Activated CD4-positive, CD25-positive, alpha-beta regulatory T cell (primary cell): ENCODE results near the gene AKAP13.
A peak's percentile ranks its signal among the peaks of the same experiment; 100 is the strongest.
"Not testable (repeated sequence)": the region's sequence is repeated elsewhere in the genome, so short reads cannot be mapped to it uniquely, and the experiment has no call there.

Source experiments
- DNase-seq, 4 experiments: peaks; one replicate each; lab custom pipeline; 2025; lab: John Stamatoyannopoulos, UW

The AKAP13 gene

GRCh38 chr15:85788771-85789495, 408.5 kb downstream of the AKAP13 start:
- no peak for DNase-seq

GRCh38 chr15:85789496-85789875, 409.1 kb downstream of the AKAP13 start:
- no peak for DNase-seq

GRCh38 chr15:85792102-85792731, 411.8 kb downstream of the AKAP13 start:
- no peak for DNase-seq

- no peak for DNase-seq
Measured at GRCh38 chr15:85792912-85793590, 412.6 kb downstream of the AKAP13 start.

- DNase-seq = peak in 2 of 4 experiments; percentile 12 to 27
Measured at GRCh38 chr15:85793641-85794597, 413.5 kb downstream of the AKAP13 start.

- peak; percentile 79 to 89 (median 82) for DNase-seq
Measured at GRCh38 chr15:85794598-85795336, 414.4 kb downstream of the AKAP13 start, which contains the start of gene KLHL25. Gene KLHL25, minus strand, starts transcription at chr15:85794925. Its CDS starts 25,115 bp downstream, at chr15:85769810.

- DNase-seq = no peak
Measured at GRCh38 chr15:85795337-85796305, 415.2 kb downstream of the AKAP13 start.

- DNase-seq = not testable (repeated sequence)
Measured at GRCh38 chr15:85796371-85796770, 416.0 kb downstream of the AKAP13 start.
